IMR-90 (cell line): ENCODE results near the gene GPC6. TPM values are rescaled to one million over a fixed set of nuclear protein-coding genes. Genes with fewer than 3 reads are reported as not detected.

Source experiments
- ATAC-seq: fragments of 200-7000 bp; cut with Tn5 transposase; 2 replicates; pipeline ENCODE4 v1.9.1; 2020; ENCODE audit warnings: low read depth, mild to moderate bottlenecking, moderate library complexity
- BruUV-seq: library from RNA; stranded (reverse); fragments of 400-500 nt; replicated peaks from 2 replicates; lab custom pipeline; 2021; lab: Mats Ljungman, UMichigan
- CTCF ChIA-PET: fragments of 300-600 bp; formaldehyde crosslinking; extraction: SDS; loops from one replicate; lab custom pipeline; 2021; ENCODE audit warnings: antibody characterized with exemption; lab: Yijun Ruan, JAX
- POLR2A ChIA-PET: fragments of 300-600 bp; sonication (Branson Sonifier 250); formaldehyde crosslinking; loops from one replicate; lab custom pipeline; 2022; ENCODE audit warnings: antibody characterized with exemption; ENCODE audit not compliant: unreplicated experiment; lab: Charles Lee
- DNase-seq: peaks from one replicate; pipeline ENCODE4 v3.0.0; 2013
- H2AFZ ChIP-seq: replicated peaks from 2 replicates; pipeline ENCODE3; 2013; ENCODE audit warnings: low read length, mild to moderate bottlenecking; ENCODE audit not compliant: poor library complexity
- H2AK5ac ChIP-seq: 2 replicates; pipeline ENCODE4 v1.6.1; 2013; ENCODE audit warnings: low read depth, low read length, inconsistent platforms
- H2AK9ac ChIP-seq: replicated peaks from 2 replicates; pipeline ENCODE3; 2013; ENCODE audit warnings: mild to moderate bottlenecking, low read depth, low read length, moderate library complexity; ENCODE audit not compliant: poor library complexity
- H2BK120ac ChIP-seq: 2 replicates; pipeline ENCODE4 v1.6.1; 2013; ENCODE audit warnings: low read depth, low read length, inconsistent platforms
- H2BK15ac ChIP-seq: 3 replicates; pipeline ENCODE4 v1.6.1; 2013; ENCODE audit warnings: low read depth, low read length, inconsistent platforms
- H2BK20ac ChIP-seq: 2 replicates; pipeline ENCODE4 v1.6.1; 2013; ENCODE audit warnings: low read depth, mild to moderate bottlenecking, inconsistent platforms, low read length, moderate library complexity
- H2BK5ac ChIP-seq: 2 replicates; pipeline ENCODE4 v1.6.1; 2013; ENCODE audit warnings: mild to moderate bottlenecking, low read depth, low read length, inconsistent platforms; ENCODE audit not compliant: poor library complexity, severe bottlenecking
- H3K14ac ChIP-seq: replicated peaks from 2 replicates; pipeline ENCODE4 v1.6.1; 2013; ENCODE audit warnings: low read depth, low read length, inconsistent platforms
- H3K18ac ChIP-seq: 2 replicates; pipeline ENCODE4 v1.6.1; 2013; ENCODE audit warnings: low read depth, low read length, control low read depth
- H3K23ac ChIP-seq: 2 replicates; pipeline ENCODE4 v1.6.1; 2013; ENCODE audit warnings: low read depth, low read length, inconsistent platforms
- H3K27ac ChIP-seq: 2 replicates; pipeline ENCODE4 v1.5.1; 2013; ENCODE audit warnings: mild to moderate bottlenecking, control low read depth, low read length; ENCODE audit not compliant: insufficient read depth
- H3K27me3 ChIP-seq: 2 replicates; pipeline ENCODE4 v1.6.1; 2013; ENCODE audit warnings: low read length; ENCODE audit not compliant: control insufficient read depth, insufficient read depth
- H3K36me3 ChIP-seq: 2 replicates; pipeline ENCODE4 v1.6.1; 2013; ENCODE audit warnings: low read length, mixed read lengths; ENCODE audit not compliant: control insufficient read depth, insufficient read depth
- H3K4ac ChIP-seq: 2 replicates; pipeline ENCODE4 v1.6.1; 2013; ENCODE audit warnings: low read depth, low read length, inconsistent platforms
- H3K4me1 ChIP-seq: 2 replicates; pipeline ENCODE4 v1.6.1; 2013; ENCODE audit warnings: low read length, mixed read lengths; ENCODE audit not compliant: control insufficient read depth, insufficient read depth
- H3K4me2 ChIP-seq: 2 replicates; pipeline ENCODE4 v1.6.1; 2013; ENCODE audit warnings: low read depth, mild to moderate bottlenecking, control low read depth, low read length, moderate library complexity
- H3K4me3 ChIP-seq: 2 replicates; pipeline ENCODE4 v1.5.1; 2013; ENCODE audit warnings: low read depth, mild to moderate bottlenecking, control low read depth, low read length, moderate library complexity; ENCODE audit not compliant: insufficient read depth
- H3K56ac ChIP-seq: 2 replicates; pipeline ENCODE4 v1.6.1; 2013; ENCODE audit warnings: low read length, inconsistent platforms; ENCODE audit not compliant: insufficient read depth; ENCODE audit errors: extremely low read depth
- H3K79me1 ChIP-seq, 2 experiments: 2 replicates each; pipeline ENCODE4 v1.6.1; 2013; ENCODE audit warnings: low read length in 2 of 2, inconsistent platforms in 1 of 2, low read depth in 1 of 2
- H3K9ac ChIP-seq: 2 replicates; pipeline ENCODE4 v1.6.1; 2013; ENCODE audit warnings: low read depth, low read length, control low read depth
- H3K9me1 ChIP-seq: 2 replicates; pipeline ENCODE4 v1.6.1; 2013; ENCODE audit warnings: low read length, inconsistent platforms; ENCODE audit not compliant: insufficient read depth
- H3K9me3 ChIP-seq: 2 replicates; pipeline ENCODE4 v1.6.1; 2013; ENCODE audit warnings: low read length; ENCODE audit not compliant: control insufficient read depth, insufficient read depth
- H4K20me1 ChIP-seq: 2 replicates; pipeline ENCODE4 v1.6.1; 2013; ENCODE audit warnings: low read length, inconsistent platforms; ENCODE audit not compliant: insufficient read depth
- H4K5ac ChIP-seq: 2 replicates; pipeline ENCODE4 v1.6.1; 2013; ENCODE audit warnings: mild to moderate bottlenecking, low read depth, low read length, control low read depth
- H4K8ac ChIP-seq, 2 experiments: 2 replicates each; pipeline ENCODE4 v1.6.1; 2013; ENCODE audit warnings: low read depth in 2 of 2, low read length in 2 of 2, control low read depth in 1 of 2, inconsistent platforms in 1 of 2
- H4K91ac ChIP-seq: 2 replicates; pipeline ENCODE4 v1.6.1; 2013; ENCODE audit warnings: low read depth, low read length, inconsistent platforms; ENCODE audit not compliant: insufficient read depth
- CHD1 ChIP-seq: IDR thresholded peaks from 2 replicates; pipeline ENCODE4 v1.6.1; 2012; ENCODE audit warnings: low read depth, low read length, improper control_type of control experiment
- WGBS, 2 experiments: methylation state at CpG; one replicate each; pipeline versions ENCODE4 v1.1.5 to v1.1.7; 2013; ENCODE audit warnings: missing lambda C conversion rate in 2 of 2; ENCODE audit not compliant: insufficient read length in 1 of 2; ENCODE audit errors: extremely low coverage in 2 of 2; 5-methylcytosine and 5-hydroxymethylcytosine counted together
- dilution Hi-C: fragments of 300-500 bp; cut with HindIII; formaldehyde crosslinking; loops from one replicate; pipeline ENCODE4 v1.14.3; 2018; ENCODE audit warnings: low sequenced_read_pairs; ENCODE audit not compliant: unreplicated experiment
- in situ Hi-C: fragments of 300-500 bp; cut with MboI; formaldehyde crosslinking; loops from 3 replicates; pipeline ENCODE4 v1.14.3; 2019; ENCODE audit warnings: low sequenced_read_pairs, inconsistent platforms, mixed read lengths
- intact Hi-C: fragments of 100-400 bp; cut with micrococcal nuclease; formaldehyde crosslinking; loops from 2 replicates; pipeline ENCODE4 v1.10.0; 2022
- polyA plus RNA-seq, 3 experiments: library from polyadenylated mRNA; depleted of rRNA; stranded (reverse); fragments of >200 nt; gene quantifications; 2 replicates each; pipeline ENCODE4 v1.2.3, GENCODE V29; 2012; ENCODE audit warnings: low replicate concordance in 1 of 3
- total RNA-seq: library from RNA; depleted of rRNA; stranded (reverse); fragments of >200 nt; gene quantifications from 2 replicates; pipeline ENCODE4 v1.2.3, GENCODE V29; 2012

The GPC6 gene
- total and polyA plus RNA-seq, 2 of the 4 experiments (the other 2 are of a cell fraction) = 14.9 to 39.4 TPM

DNA sequence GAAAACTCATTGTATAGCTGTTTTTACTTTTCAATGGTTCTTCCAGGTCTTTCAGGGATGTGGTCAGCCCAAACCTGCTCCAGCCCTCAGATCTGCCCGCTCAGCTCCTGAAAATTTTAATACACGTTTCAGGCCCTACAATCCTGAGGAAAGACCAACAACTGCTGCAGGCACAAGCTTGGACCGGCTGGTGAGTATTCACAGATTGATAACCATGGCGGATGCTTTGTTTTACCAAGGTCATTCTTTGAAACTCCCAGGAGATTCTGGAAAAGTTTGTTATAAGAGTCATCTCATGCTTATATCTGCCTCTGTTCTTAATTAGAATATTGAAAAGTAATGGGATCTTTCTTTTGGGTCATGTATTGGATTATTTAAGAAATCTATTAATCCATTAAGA lies 1079.3 kb downstream of the GPC6 start:
- ATAC-seq (no peak), DNase-seq (peak; percentile 18)
- peak overlapping the region; percentile 15; the same call in 1 of the 2 replicates for H3K27ac ChIP-seq
- peak overlapping the region; percentile 51; the same call in 1 of the 2 replicates for H2BK20ac ChIP-seq
- no CpG with 5 or more reads among the region's 4 CpGs for WGBS, 2 experiments
- BruUV-seq = no TSS peak
- H3K4ac ChIP-seq = peak overlapping the region; percentile 76
- peaks cover 6% of the 10 kb centered on the region; the same call in 1 of the 2 replicates for H3K9me1 ChIP-seq
- peak overlapping the region; percentile 17; the same call in 1 of the 2 replicates for H4K91ac ChIP-seq
- no peak overlapping the region for H3K4me3 ChIP-seq
- no peak overlapping the region for H3K4me2 ChIP-seq
- no peaks in the 10 kb centered on the region for H4K20me1 ChIP-seq
- dilution Hi-C loops (no loop called here), in situ Hi-C loops (no loop called here), intact Hi-C loops (loop anchor here (5.0 kb wide), 1 partner anchor 54 kb away; no protein-coding TSS in a partner anchor)
- no peak overlapping the region for H4K8ac ChIP-seq
- no peaks in the 10 kb centered on the region for H3K27me3 ChIP-seq
- no peak overlapping the region for H3K23ac ChIP-seq
- H3K14ac ChIP-seq = no peak overlapping the region; the same call in 1 of the 2 replicates
- H2BK5ac ChIP-seq = no peak overlapping the region
- H4K5ac ChIP-seq = peak overlapping the region; percentile 72; the same call in 1 of the 2 replicates
- no peak for TF ChIP-seq CHD1
- POLR2A ChIA-PET = no interaction called here
- no peaks in the 10 kb centered on the region for H3K9me3 ChIP-seq
- no peaks in the 10 kb centered on the region for H3K79me1 ChIP-seq
- H3K36me3 ChIP-seq = no peaks in the 10 kb centered on the region
- peaks cover 12% of the 10 kb centered on the region for H3K4me1 ChIP-seq
- CTCF ChIA-PET = no interaction called here
- H2AK9ac ChIP-seq = no peak overlapping the region
- no peak overlapping the region for H3K9ac ChIP-seq
- no peak overlapping the region for H3K56ac ChIP-seq
- peak overlapping the region; percentile 75 for H3K18ac ChIP-seq
- H2AK5ac ChIP-seq = no peak overlapping the region
- no peak overlapping the region for H2AFZ ChIP-seq
- H2BK15ac ChIP-seq = no peak overlapping the region
- peak overlapping the region; percentile 39; the same call in 1 of the 2 replicates for H2BK120ac ChIP-seq
